Mesodermal cell (in vitro differentiated cells): ENCODE measurements around the gene GADD45GIP1.
"Not testable (repeated sequence)": the region's sequence is repeated elsewhere in the genome, so short reads cannot be mapped to it uniquely, and the experiment has no call there.

Experiments used
- H3K27ac ChIP-seq: 2 replicates; pipeline ENCODE4 v1.7.0; 2013; ENCODE audit warnings: mild to moderate bottlenecking, low read depth, low read length, moderate library complexity; ENCODE audit not compliant: severe bottlenecking
- H3K36me3 ChIP-seq: 2 replicates; pipeline ENCODE4 v1.7.1; 2013; ENCODE audit warnings: mild to moderate bottlenecking, low read length, moderate library complexity; ENCODE audit not compliant: control insufficient read depth, insufficient read depth
- H3K4me1 ChIP-seq: one replicate; pipeline ENCODE4 v1.7.1; 2013; ENCODE audit warnings: mild to moderate bottlenecking, low read length; ENCODE audit not compliant: insufficient read depth, control insufficient read depth, poor library complexity, severe bottlenecking
- H3K4me3 ChIP-seq: 2 replicates; pipeline ENCODE4 v1.7.0; 2013; ENCODE audit warnings: low read length, control low read depth, mild to moderate bottlenecking; ENCODE audit not compliant: insufficient read depth, poor library complexity, severe bottlenecking; ENCODE audit errors: extremely low read depth
- H3K9me3 ChIP-seq: 2 replicates; pipeline ENCODE4 v1.7.1; 2013; ENCODE audit warnings: mild to moderate bottlenecking, low read length, moderate library complexity; ENCODE audit not compliant: control insufficient read depth
- WGBS, 2 experiments: methylation state at CpG; one replicate each; pipeline ENCODE4 v1.1.5; 2013; ENCODE audit warnings: missing lambda C conversion rate in 2 of 2; ENCODE audit not compliant: insufficient coverage in 2 of 2; 5-methylcytosine and 5-hydroxymethylcytosine counted together

The GADD45GIP1 gene

DNA sequence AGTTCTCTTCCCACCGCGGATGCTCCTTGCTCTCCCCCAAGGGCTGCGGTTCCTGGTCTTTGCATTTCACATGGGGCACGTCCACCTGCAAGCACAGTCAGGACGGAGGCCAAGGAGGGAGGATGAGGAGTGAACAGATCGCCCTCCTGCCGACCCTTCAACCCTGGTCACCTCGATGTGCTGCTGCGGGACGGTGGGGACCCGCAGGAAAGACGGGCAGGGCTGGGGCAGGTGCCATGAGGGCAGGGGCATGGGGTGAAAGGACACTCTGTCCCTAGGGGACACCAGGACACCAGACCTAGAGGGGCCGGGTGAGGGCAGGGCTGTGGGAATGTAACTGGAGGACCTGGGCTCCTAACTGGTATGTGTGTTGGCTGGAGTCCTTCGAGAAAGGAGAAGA lies 38.8 kb downstream of the GADD45GIP1 start:
- Histone ChIP-seq H3K36me3 (peaks cover 11% of the 10 kb centered on the region), H3K4me3 (no peak overlapping the region), H3K4me1 (no peaks in the 10 kb centered on the region), H3K27ac (no peak overlapping the region), H3K9me3 (no peaks in the 10 kb centered on the region)
- WGBS, 2 experiments: 92 to 97% methylated on average over 7 to 14 of the region's 14 CpGs

GRCh38 chr19:12915860-12916259 lies 41.2 kb downstream of the GADD45GIP1 start:
- H3K27ac ChIP-seq, H3K4me1 ChIP-seq, H3K4me3 ChIP-seq, H3K9me3 ChIP-seq, H3K36me3 ChIP-seq: not testable (repeated sequence)
- WGBS, 2 experiments: 81 to 100% methylated on average over 3 of the region's 4 CpGs

GRCh38 chr19:12913851-12914690 lies 43.0 kb downstream of the GADD45GIP1 start:
- no peak overlapping the region for H3K4me3 ChIP-seq
- no peak overlapping the region for H3K27ac ChIP-seq
- H3K36me3 ChIP-seq: no peaks in the 10 kb centered on the region
- no peaks in the 10 kb centered on the region for H3K9me3 ChIP-seq
- H3K4me1 ChIP-seq: no peaks in the 10 kb centered on the region
- WGBS, 2 experiments: 96 to 99% methylated on average over 10 to 12 of the region's 12 CpGs

GRCh38 chr19:12913011-12913561 lies 43.9 kb downstream of the GADD45GIP1 start:
- no peak overlapping the region for H3K27ac ChIP-seq
- no peaks in the 10 kb centered on the region for H3K9me3 ChIP-seq
- no peaks in the 10 kb centered on the region for H3K36me3 ChIP-seq
- WGBS, 2 experiments: 70 to 80% methylated on average over 15 to 17 of the region's 22 CpGs
- no peaks in the 10 kb centered on the region for H3K4me1 ChIP-seq
- no peak overlapping the region for H3K4me3 ChIP-seq

DNA sequence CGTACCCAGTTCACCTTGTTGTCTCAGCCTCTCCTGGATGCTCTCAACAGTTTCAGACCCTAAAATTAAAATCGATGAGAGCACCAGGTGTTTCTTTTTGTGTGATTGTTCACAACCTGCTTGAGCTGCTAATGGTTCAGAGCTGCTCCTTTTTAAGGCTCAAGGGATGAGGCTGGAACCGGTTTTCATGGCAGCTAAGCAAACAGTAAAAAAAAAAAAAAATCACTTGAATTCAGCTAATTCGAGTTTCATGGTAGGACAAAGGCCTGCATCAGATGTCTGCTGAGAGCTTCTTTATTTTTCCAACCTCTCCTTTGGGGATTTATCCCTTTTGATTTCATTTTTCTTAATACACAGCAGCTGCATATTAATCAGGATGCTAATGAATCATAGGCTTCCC lies 44.5 kb downstream of the GADD45GIP1 start:
- Histone ChIP-seq H3K36me3 (no peaks in the 10 kb centered on the region), H3K9me3 (no peaks in the 10 kb centered on the region), H3K4me1 (no peaks in the 10 kb centered on the region), H3K4me3 (no peak overlapping the region), H3K27ac (no peak overlapping the region)
- WGBS, 2 experiments: 73 to 83% methylated on average over 3 to 4 of the region's 4 CpGs

DNA sequence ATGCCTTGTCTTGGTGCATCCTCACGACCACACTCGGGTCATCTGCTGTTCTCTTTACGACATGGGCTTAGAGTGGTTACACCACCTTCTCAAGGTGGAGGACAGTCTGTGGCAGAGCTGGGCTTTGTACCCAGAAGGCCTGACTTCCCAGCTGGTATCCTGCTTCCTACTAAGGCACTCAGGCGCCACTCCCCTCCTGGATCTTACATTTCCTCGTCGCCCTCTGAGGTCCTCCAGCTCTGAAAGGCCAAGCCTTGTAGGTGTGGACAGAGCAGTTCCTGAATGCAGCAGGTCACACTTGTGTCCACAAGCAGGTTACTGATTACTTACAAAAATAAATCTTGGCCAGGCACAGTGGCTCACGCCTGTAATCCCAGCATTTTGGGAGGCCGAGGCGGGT lies 49.9 kb downstream of the GADD45GIP1 start:
- H3K4me3 ChIP-seq: no peak overlapping the region
- H3K9me3 ChIP-seq: no peaks in the 10 kb centered on the region
- no peak overlapping the region for H3K27ac ChIP-seq
- H3K4me1 ChIP-seq: no peaks in the 10 kb centered on the region
- 89 to 97% methylated on average over 9 of the region's 9 CpGs for WGBS, 2 experiments
- H3K36me3 ChIP-seq: no peaks in the 10 kb centered on the region
